Measurements from ENCODE around the gene WWP2.

Gene WWP2

DNA sequence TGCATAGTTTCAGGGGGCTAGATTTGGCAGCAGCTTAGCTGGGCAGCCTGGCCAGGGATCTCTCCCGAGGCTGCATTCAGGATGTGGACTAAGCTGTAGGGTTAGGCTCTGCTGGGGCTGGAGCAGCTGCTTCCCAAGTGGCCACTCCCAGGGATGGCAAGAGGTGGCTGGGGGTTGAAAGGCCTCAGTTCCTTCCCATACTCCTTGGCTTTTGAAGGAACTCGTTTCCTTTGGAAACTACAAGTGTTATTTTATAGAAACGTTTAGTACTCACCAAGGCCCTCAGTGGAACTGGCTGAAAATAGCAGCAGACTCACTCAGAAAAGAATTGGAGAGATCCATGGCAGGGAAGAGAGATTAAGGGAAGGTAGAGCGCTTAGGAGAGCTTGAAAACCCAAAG, 76.4 kb downstream of the WWP2 start:
- Histone ChIP-seq H3K4me3 (ENCODE audit: low read length) (no peak overlapping the region), H3K9me3 (ENCODE audit: insufficient read depth, low read depth, low read length) (no peaks in the 10 kb centered on the region), H3K9ac (ENCODE audit: low read depth, low read length) (no peak overlapping the region), H3K27ac (ENCODE audit: low read length) (no peak overlapping the region), H3K36me3 (ENCODE audit: insufficient read depth, low read depth, low read length) (peaks cover 11% of the 10 kb centered on the region; the same call in 1 of the 2 replicates), H3K27me3 (ENCODE audit: insufficient read depth, low read length) (no peaks in the 10 kb centered on the region), H3K4me1 (ENCODE audit: insufficient read depth, low read length) (peaks cover 5% of the 10 kb centered on the region; the same call in 1 of the 2 replicates)

GRCh38 chr16:69839240-69839688, 77.1 kb downstream of the WWP2 start:
- Histone ChIP-seq H3K27me3 (ENCODE audit: insufficient read depth, low read length) (no peaks in the 10 kb centered on the region), H3K9me3 (ENCODE audit: insufficient read depth, low read depth, low read length) (no peaks in the 10 kb centered on the region), H3K4me3 (ENCODE audit: low read length) (no peak overlapping the region), H3K9ac (ENCODE audit: low read depth, low read length) (no peak overlapping the region), H3K4me1 (ENCODE audit: insufficient read depth, low read length) (no peaks in the 10 kb centered on the region), H3K36me3 (ENCODE audit: insufficient read depth, low read depth, low read length) (peaks cover 11% of the 10 kb centered on the region; the same call in 1 of the 2 replicates), H3K27ac (ENCODE audit: low read length) (no peak overlapping the region)

DNA sequence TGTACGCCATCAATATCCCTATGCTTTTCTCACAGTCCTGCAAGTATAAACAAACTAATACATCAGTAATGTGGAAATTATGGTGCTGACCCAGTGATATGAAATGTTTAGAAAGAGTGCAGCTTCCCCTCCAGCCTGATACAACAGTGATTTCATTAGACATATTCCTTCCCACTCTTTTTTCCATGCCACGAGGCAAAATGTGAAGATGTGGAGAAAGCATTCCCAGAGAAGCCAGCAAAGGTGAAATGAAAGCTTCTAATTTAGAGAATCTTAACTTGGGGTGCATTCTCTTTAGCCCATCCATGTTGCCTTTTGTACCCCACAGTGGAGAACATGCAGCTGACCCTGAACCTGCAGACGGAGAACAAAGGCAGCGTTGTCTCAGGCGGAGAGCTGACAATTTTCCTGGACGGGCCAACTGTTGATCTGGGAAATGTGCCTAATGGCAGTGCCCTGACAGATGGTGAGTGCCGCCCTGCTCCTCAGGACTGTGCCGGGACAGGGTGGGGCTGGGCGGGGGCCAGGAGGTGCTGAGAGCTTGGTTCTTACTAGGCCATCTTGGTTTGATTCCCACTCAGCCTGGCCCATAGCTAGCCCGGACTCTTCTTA, 77.8 kb downstream of the WWP2 start:
- no peaks in the 10 kb centered on the region for H3K9me3 ChIP-seq (ENCODE audit: insufficient read depth, low read depth, low read length)
- H3K27me3 ChIP-seq (ENCODE audit: insufficient read depth, low read length) = no peaks in the 10 kb centered on the region
- H3K4me1 ChIP-seq (ENCODE audit: insufficient read depth, low read length) = no peaks in the 10 kb centered on the region; the same call in 1 of the 2 replicates

DNA sequence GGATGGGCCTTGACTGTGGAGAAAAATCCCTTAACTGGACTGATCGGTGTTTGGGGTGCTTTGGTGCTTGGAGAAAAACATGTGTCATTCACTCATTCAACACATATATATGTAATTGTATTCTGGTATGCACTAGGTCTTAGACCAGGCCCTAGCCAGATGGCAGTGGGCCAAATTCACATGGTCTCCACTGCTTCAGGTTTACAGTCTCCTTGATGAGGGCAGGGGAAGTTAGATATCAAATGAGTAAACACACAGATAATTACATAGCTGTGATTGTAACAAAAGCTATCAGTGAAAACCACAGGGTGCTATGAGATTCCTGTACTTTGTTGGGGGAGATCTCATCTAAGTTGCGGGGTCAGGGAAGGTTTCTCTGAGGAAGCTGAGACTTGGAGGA, 78.8 kb downstream of the WWP2 start:
- Histone ChIP-seq H3K27ac (ENCODE audit: low read length) (no peak overlapping the region), H3K36me3 (ENCODE audit: insufficient read depth, low read depth, low read length) (peaks cover 11% of the 10 kb centered on the region; the same call in 1 of the 2 replicates), H3K27me3 (ENCODE audit: insufficient read depth, low read length) (no peaks in the 10 kb centered on the region), H3K9ac (ENCODE audit: low read depth, low read length) (no peak overlapping the region), H3K4me3 (ENCODE audit: low read length) (no peak overlapping the region), H3K9me3 (ENCODE audit: insufficient read depth, low read depth, low read length) (no peaks in the 10 kb centered on the region), H3K4me1 (ENCODE audit: insufficient read depth, low read length) (no peaks in the 10 kb centered on the region; the same call in 1 of the 2 replicates)

More for the DNA sequence above, 77.8 kb downstream of the WWP2 start:
- no peak overlapping the region for H3K4me3 ChIP-seq (ENCODE audit: low read length)
- no peak overlapping the region for H3K9ac ChIP-seq (ENCODE audit: low read depth, low read length)
- no peak overlapping the region for H3K27ac ChIP-seq (ENCODE audit: low read length)
- H3K36me3 ChIP-seq (ENCODE audit: insufficient read depth, low read depth, low read length) = peaks cover 11% of the 10 kb centered on the region; the same call in 1 of the 2 replicates

DNA sequence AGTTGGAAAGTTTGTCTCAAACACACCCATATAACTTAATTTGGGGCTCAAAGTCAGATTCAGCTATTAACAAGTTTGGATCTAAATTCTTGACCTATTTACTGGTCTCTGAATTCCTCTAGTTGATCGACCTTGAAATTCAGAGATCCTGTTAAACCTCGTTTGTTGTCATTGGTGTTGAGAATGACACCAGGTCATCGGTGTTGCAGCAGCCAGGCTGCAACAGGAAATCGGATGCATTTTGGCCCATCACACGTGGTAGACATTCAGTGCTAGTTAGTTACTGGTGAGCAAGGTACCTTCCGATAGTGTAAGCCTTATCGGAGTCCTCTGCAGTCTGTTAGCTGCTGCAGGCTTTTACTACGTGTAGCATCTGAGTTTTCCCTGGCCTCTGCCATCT, 82.3 kb downstream of the WWP2 start:
- no peaks in the 10 kb centered on the region for H3K27me3 ChIP-seq (ENCODE audit: insufficient read depth, low read length)
- no peaks in the 10 kb centered on the region; the same call in 1 of the 2 replicates for H3K4me1 ChIP-seq (ENCODE audit: insufficient read depth, low read length)
- H3K9me3 ChIP-seq (ENCODE audit: insufficient read depth, low read depth, low read length) = no peaks in the 10 kb centered on the region
- H3K4me3 ChIP-seq (ENCODE audit: low read length) = no peak overlapping the region
- H3K27ac ChIP-seq (ENCODE audit: low read length) = no peak overlapping the region
- no peak overlapping the region for H3K9ac ChIP-seq (ENCODE audit: low read depth, low read length)
- H3K36me3 ChIP-seq (ENCODE audit: insufficient read depth, low read depth, low read length) = peaks cover 16% of the 10 kb centered on the region; the same call in 1 of the 2 replicates

GRCh38 chr16:69845181-69845580, 83.0 kb downstream of the WWP2 start:
- Histone ChIP-seq H3K4me3 (ENCODE audit: low read length) (no peak overlapping the region), H3K4me1 (ENCODE audit: insufficient read depth, low read length) (no peaks in the 10 kb centered on the region; the same call in 1 of the 2 replicates), H3K9ac (ENCODE audit: low read depth, low read length) (no peak overlapping the region), H3K36me3 (ENCODE audit: insufficient read depth, low read depth, low read length) (peaks cover 16% of the 10 kb centered on the region; the same call in 1 of the 2 replicates), H3K27me3 (ENCODE audit: insufficient read depth, low read length) (no peaks in the 10 kb centered on the region), H3K9me3 (ENCODE audit: insufficient read depth, low read depth, low read length) (no peaks in the 10 kb centered on the region), H3K27ac (ENCODE audit: low read length) (no peak overlapping the region)

DNA sequence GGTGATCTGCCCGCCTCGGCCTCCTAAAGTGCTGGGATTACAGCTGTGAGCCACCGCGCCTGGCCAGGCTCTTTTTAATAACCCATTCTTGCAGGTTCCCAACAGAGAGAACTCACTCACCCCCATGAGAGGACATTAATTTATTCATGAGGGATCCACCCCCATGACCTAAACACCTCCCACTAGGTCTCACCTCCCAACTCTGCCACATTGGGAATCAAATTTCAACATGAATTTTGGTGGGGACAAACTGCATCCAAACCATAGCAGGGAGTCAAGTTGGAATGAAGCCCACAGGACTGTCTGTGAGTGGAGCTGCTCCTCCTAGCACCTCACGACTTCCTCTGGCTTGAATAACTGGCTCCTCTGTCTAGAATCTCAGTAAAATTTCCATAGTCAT, 85.5 kb downstream of the WWP2 start:
- Histone ChIP-seq H3K4me3 (ENCODE audit: low read length) (no peak overlapping the region), H3K9ac (ENCODE audit: low read depth, low read length) (no peak overlapping the region), H3K27me3 (ENCODE audit: insufficient read depth, low read length) (no peaks in the 10 kb centered on the region), H3K27ac (ENCODE audit: low read length) (no peak overlapping the region), H3K9me3 (ENCODE audit: insufficient read depth, low read depth, low read length) (no peaks in the 10 kb centered on the region), H3K36me3 (ENCODE audit: insufficient read depth, low read depth, low read length) (peaks cover 5% of the 10 kb centered on the region; the same call in 1 of the 2 replicates), H3K4me1 (ENCODE audit: insufficient read depth, low read length) (no peaks in the 10 kb centered on the region; the same call in 1 of the 2 replicates)

- H3K4me1 ChIP-seq (ENCODE audit: insufficient read depth, low read length) = no peaks in the 10 kb centered on the region; the same call in 1 of the 2 replicates
- no peak overlapping the region for H3K4me3 ChIP-seq (ENCODE audit: low read length)
- H3K27me3 ChIP-seq (ENCODE audit: insufficient read depth, low read length) = no peaks in the 10 kb centered on the region
- peaks cover 5% of the 10 kb centered on the region; the same call in 1 of the 2 replicates for H3K36me3 ChIP-seq (ENCODE audit: insufficient read depth, low read depth, low read length)
- H3K27ac ChIP-seq (ENCODE audit: low read length) = no peak overlapping the region
- H3K9ac ChIP-seq (ENCODE audit: low read depth, low read length) = no peak overlapping the region
- no peaks in the 10 kb centered on the region for H3K9me3 ChIP-seq (ENCODE audit: insufficient read depth, low read depth, low read length)
These were observed 86.8 kb downstream of the WWP2 start for GRCh38 chr16:69848637-69849545.

GRCh38 chr16:69851491-69852240, 89.5 kb downstream of the WWP2 start:
- no peaks in the 10 kb centered on the region for H3K27me3 ChIP-seq (ENCODE audit: insufficient read depth, low read length)
- no peak overlapping the region for H3K4me3 ChIP-seq (ENCODE audit: low read length)
- no peaks in the 10 kb centered on the region for H3K9me3 ChIP-seq (ENCODE audit: insufficient read depth, low read depth, low read length)
- H3K4me1 ChIP-seq (ENCODE audit: insufficient read depth, low read length) = no peaks in the 10 kb centered on the region
- no peak overlapping the region for H3K9ac ChIP-seq (ENCODE audit: low read depth, low read length)
- H3K27ac ChIP-seq (ENCODE audit: low read length) = no peak overlapping the region
- peaks cover 5% of the 10 kb centered on the region; the same call in 1 of the 2 replicates for H3K36me3 ChIP-seq (ENCODE audit: insufficient read depth, low read depth, low read length)

- H3K9me3 ChIP-seq (ENCODE audit: insufficient read depth, low read depth, low read length) = no peaks in the 10 kb centered on the region
- H3K36me3 ChIP-seq (ENCODE audit: insufficient read depth, low read depth, low read length) = peaks cover 2% of the 10 kb centered on the region; the same call in 1 of the 2 replicates
- H3K4me1 ChIP-seq (ENCODE audit: insufficient read depth, low read length) = no peaks in the 10 kb centered on the region
- no peak overlapping the region for H3K27ac ChIP-seq (ENCODE audit: low read length)
- no peak overlapping the region for H3K4me3 ChIP-seq (ENCODE audit: low read length)
- H3K9ac ChIP-seq (ENCODE audit: low read depth, low read length) = no peak overlapping the region
- no peaks in the 10 kb centered on the region for H3K27me3 ChIP-seq (ENCODE audit: insufficient read depth, low read length)
These were observed 90.7 kb downstream of the WWP2 start for GRCh38 chr16:69852815-69853214.

DNA sequence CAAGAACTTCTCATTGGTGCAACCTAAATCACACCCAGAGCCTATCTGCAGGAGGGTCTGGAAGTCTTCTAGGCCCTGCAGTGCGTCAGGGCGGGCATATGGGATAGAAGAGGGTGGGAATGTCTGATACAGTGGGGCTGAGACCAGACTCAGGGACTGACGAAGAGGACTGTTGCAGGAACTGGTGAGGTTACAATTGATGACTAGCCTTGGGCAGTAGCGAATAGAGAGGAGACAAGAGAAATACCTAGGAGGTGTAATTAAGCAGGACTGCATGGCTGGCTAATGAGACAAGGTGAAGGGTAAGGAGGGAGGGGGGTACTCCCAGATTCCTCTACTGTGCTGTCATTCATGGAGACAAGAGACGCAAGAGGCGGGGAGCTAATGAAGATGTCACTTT, 91.3 kb downstream of the WWP2 start:
- H3K27ac ChIP-seq (ENCODE audit: low read length) = no peak overlapping the region
- H3K9ac ChIP-seq (ENCODE audit: low read depth, low read length) = no peak overlapping the region
- no peak overlapping the region for H3K4me3 ChIP-seq (ENCODE audit: low read length)
- H3K4me1 ChIP-seq (ENCODE audit: insufficient read depth, low read length) = no peaks in the 10 kb centered on the region
- no peaks in the 10 kb centered on the region for H3K27me3 ChIP-seq (ENCODE audit: insufficient read depth, low read length)
- no peaks in the 10 kb centered on the region for H3K36me3 ChIP-seq (ENCODE audit: insufficient read depth, low read depth, low read length)
- no peaks in the 10 kb centered on the region for H3K9me3 ChIP-seq (ENCODE audit: insufficient read depth, low read depth, low read length)
